HPDE6-E6E7 (cell line): ENCODE data around the gene OR52A5.
"Not testable (repeated sequence)": the region's sequence is repeated elsewhere in the genome, so short reads cannot be mapped to it uniquely, and the experiment has no call there.

Experiments
- DNase-seq: peaks from one replicate; pipeline ENCODE4 v3.0.0; 2011; ENCODE audit warnings: missing footprints; ENCODE audit errors: extremely low spot score

The OR52A5 gene

GRCh38 chr11:5137996-5138395, at the start of gene OR52A5:
TSS of gene OR52A5 (minus strand) at chr11:5138356. CDS start at chr11:5132642, 5,714 bp downstream.
- DNase-seq = no peak

DNA sequence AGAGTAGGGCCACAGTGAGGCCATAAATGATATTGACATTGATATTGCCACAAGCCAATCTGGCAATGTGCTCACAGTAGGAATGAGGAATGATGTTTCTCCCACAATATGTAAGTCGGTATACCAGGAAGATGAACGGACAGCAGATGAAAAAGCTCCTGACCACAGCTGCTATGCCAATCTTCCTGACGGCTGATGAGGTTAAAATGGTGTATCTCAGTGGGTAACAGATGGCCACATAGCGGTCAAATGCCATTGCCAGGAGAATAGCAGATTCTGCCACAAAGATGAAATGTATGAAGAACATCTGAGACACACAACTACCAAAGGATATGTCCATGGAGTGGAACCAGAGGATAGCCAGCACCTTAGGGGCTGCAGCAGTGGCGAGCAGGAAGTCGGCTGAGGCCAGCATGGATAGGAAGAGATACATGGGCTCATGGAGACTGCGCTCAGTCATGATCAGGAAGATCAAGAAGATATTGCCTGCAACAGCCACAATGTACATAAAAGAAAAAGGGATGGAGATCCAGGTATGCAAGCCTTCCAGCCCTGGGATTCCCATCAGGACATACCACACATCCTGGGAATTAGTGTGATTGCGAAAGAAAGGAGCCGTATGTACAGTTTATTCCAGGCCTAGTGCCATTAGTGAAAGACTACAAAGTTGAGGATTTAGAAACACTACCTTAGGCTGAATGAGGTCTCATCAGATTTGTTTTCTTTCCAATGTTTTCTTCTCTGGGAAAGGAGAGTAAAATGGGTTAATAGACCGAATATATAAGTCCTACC, 40.1 kb upstream of the OR52A5 start:
- no peak for DNase-seq

DNA sequence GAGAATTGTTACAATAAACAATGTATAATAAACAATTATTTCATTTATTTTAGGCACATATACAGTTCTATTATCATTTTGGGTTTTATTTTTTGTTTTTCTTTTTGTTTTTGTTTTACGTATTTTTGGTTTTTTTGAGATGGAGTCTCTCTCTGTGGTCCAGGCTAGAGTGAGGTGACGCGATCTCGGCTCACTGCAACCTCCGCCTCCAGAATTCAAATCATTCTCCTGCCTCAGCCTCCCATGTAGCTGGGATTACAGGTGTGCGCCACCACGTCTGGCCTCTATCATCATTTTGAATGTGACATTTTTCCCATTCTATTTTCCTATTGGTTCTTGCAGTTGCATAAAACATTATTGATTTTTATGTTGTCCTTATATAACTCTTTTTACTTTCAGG, 36.8 kb upstream of the OR52A5 start:
- no peak for DNase-seq

DNA sequence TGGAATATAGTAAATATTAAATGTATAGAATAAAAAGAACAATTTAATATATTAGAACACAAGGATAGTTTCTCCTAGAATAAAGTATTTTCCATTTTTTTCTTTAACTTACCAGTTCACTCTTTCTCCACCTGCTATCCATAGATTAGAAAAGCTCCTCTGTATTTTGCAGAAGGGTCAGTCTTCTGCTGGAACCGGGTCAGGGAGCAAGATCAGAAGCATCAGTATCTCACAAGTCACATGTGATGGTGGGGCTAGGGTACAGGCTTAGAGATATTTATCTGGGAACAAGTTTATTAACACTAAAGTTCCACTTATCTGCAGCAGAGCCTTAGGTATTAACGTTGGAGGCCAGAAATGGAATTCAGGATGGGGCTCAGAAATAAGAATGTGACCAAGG, 33.7 kb upstream of the OR52A5 start:
- no peak for DNase-seq

GRCh38 chr11:5165898-5166297, 27.7 kb upstream of the OR52A5 start:
- DNase-seq = not testable (repeated sequence)

GRCh38 chr11:5164807-5165206, 26.7 kb upstream of the OR52A5 start:
- DNase-seq = not testable (repeated sequence)

GRCh38 chr11:5161045-5161444, 22.9 kb upstream of the OR52A5 start:
- DNase-seq = not testable (repeated sequence)

DNA sequence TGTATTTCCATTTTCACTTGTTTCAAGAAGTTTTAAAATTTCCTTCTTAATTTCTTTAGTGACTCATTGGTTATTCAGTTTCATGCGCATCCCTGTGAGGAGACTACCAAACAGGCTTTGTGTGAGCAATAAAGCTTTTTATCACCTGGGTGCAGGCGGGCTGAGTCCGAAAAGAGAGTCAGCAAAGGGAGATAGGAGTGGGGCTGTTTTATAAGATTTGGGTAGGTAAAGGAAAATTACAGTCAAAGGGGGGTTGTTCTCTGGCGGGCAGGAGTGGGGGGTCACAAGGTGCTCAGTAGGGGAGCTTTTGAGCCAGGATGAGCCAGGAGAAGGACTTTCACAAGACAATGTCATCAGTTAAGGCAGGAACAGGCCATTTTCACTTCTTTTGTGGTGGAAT, 22.1 kb upstream of the OR52A5 start:
- DNase-seq = not testable (repeated sequence)

- no peak for DNase-seq
Observed at GRCh38 chr11:5159806-5160205, 21.6 kb upstream of the OR52A5 start.

DNA sequence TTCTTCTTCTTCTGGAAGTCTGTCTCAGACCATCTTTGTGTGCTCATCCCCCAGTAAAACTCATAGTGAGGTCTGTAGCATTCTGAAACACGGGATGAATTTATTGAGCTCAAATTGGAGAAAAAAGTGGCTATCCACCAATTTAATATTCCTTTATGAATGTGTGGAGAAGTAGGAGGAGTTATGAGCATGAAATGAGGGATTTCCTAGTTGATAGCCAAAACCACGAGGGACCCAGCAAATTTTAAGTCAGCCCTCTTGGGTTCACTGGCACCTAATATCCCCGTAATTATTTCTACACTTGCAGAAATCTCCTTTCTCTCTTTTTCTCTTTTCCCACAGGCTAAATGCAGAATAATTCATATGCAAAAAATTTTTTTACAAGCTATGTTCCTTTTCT, 16.5 kb upstream of the OR52A5 start, which contains the start of gene OR52A1:
OR52A1 (minus strand) TSS at position 101 of the 400 bp plus-strand sequence. CDS start 2,388 bp downstream, outside the sequence.
- no peak for DNase-seq

DNA sequence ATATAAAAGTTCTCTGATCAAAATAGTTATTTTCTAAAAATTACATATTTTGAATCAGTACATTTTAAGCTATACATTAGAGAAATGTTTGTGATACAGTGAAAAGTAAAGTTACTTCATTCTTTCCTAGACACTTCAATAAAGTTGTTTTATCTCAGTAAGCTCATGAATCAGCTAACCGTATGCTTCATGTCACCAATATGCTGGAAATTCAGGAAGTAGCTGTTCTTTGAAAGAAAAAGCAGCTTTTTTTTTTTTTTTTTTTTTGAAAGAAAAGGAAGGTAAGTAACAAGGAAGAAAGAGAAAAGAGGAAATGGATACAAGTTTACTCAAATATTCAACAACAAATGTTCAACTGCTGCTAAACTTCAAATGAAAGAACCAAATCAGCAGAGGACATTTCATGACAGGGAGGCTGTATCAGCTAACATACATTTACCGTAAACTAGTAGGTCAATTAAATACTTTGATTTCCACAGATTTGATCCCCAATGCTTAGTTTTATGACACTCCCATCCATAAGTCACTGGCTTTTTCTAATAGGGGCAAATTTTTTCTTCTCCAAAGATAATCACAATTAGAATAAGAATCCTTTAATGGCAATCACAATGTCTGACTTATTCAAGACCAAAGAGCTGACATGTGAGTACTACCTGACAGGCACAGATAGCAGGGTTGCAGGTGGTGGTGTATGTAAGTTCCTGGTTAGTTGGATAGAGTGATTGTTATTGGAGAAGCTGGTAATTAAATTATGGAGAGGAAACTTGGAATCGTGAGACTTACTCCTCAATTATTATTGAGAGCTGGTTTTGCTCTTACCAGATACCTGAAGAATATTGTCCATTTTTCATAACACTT, 15.6 kb upstream of the OR52A5 start:
- no peak for DNase-seq

- no peak for DNase-seq
Observed at GRCh38 chr11:5151713-5152153, 13.6 kb upstream of the OR52A5 start.

- DNase-seq = not testable (repeated sequence)
Observed at GRCh38 chr11:5144206-5144605, 6.0 kb upstream of the OR52A5 start.

- DNase-seq = no peak
Observed at GRCh38 chr11:5137014-5137413, 1.1 kb downstream of the OR52A5 start.

- DNase-seq = no peak
Observed at GRCh38 chr11:5136261-5136660, 1.9 kb downstream of the OR52A5 start.

DNA sequence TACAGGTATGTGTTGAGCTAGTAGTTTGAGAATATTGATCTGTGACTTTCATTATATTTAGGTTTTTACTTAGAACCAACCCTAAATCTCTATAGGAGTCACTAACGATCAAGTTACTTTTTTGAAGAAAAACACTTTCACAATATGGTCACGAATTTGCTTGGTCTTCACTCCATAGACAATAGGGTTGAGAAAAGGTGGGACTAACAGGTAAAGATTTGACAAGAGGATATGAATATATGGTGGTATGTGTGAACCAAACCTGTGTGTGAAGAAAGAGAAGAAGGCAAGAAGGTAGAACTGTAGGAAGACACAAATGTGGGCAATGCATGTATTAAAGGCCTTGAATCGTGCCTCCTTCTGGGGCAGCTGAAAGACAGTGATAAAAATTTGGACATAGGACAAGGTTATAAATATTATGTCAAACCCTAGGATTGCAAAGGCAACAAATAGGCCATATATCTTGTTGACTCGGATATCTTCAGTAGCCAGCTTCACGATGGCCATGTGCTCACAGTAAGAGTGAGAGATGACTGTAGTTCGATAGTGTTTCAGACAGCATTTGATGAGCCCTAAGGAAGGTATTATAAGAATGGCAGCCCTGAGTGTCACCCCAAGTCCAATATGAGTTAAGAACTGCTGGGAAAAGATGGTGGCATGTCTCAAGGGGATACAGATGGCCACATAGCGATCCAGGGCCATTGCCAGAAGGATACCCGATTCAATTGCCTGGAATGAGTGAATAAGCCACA, 6.4 kb downstream of the OR52A5 start:
- DNase-seq = no peak

DNA sequence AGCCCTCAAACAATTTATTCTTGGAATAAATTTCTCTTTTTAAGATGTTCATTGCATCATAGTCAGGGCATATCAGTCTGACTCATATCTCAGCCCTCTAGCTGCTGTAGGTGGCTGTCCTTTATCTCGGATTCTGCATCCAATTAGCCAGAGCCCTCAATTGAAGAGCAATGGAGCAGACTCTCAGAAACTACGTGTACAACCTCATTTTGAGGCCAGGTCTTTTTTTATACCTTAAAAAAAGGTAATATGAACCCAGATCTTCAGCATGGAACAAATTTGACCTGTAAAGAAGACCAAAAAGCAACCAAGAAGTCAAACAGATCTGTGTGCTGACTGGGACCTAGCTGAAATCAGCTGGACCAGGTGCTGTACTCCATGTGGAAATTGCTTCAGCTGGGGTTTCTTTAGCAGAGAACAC, 8.7 kb downstream of the OR52A5 start:
- no peak for DNase-seq

- no peak for DNase-seq
Observed at GRCh38 chr11:5124891-5125620, 13.1 kb downstream of the OR52A5 start.

DNA sequence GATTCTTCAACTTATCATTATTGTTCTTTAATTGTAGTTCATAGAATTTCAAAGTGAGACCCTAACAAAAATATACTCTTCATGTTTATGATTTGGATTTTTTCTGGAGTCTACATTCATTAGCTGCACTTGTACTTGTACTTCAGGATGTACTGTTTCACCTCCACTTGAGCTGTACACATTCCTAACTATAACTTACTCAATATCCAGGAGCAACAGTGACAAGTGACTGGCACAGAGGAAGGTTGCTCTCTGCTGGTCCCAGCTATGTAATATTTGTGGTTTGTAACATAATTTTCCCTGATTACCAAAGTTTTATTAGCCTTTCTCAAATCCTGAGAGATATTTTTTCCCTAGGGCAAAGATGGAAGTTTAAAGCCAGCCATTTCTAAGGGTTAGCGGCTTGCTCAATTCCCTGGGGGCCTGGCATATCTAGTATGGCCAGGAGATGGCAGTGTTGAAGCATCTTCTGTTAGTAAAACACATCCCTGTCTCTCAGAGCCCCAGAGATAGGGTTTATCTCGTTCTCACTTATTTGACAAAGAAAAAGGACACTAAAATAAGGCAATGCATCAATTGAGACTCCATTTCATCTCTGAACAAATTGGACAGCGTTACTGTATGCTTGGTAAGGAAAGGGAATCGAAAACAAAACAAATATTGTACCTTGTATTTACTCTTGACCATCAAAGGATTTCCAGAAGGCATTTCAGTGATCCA, 14.2 kb downstream of the OR52A5 start:
- DNase-seq = peak; percentile 6

- no peak for DNase-seq
Observed at GRCh38 chr11:5118893-5119292, 19.3 kb downstream of the OR52A5 start.
